ENCODE data around the gene LRRC8E.
"Not testable (repeated sequence)": the region's sequence is repeated elsewhere in the genome, so short reads cannot be mapped to it uniquely, and the experiment has no call there.

Gene LRRC8E

GRCh38 chr19:7855426-7856108 is 32.7 kb upstream of the LRRC8E start:
- no peak for DNase-seq

DNA sequence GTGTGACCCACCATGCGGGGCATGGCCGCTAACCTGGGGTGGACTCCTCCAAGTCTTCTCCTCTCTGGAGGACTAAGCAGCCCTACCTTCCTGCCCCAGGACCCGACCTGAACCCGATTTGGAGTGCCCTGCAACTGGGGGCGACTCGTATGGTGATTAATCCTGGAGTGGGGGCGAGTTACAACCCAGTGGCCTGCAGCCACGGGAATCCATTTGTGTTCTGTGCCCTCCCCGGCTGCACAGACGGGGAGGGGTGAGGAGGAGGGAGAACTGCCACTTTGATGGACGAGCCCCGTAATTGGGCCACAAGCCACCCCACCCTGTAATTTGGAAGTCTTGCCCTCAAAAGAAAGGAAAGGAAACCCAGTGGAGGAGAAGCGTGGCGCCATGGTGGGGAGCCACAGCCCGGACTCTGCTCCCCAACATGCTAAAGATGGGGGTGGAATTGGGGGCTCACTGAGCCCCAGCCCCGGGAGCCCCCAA is 32.2 kb upstream of the LRRC8E start:
- DNase-seq, result no peak

- DNase-seq, result no peak
These were observed 31.3 kb upstream of the LRRC8E start for GRCh38 chr19:7856679-7857663.

GRCh38 chr19:7857727-7858108 is 30.6 kb upstream of the LRRC8E start:
- DNase-seq, result no peak

GRCh38 chr19:7858109-7858770 is 30.1 kb upstream of the LRRC8E start:
- DNase-seq, result no peak

GRCh38 chr19:7859087-7859486 is 29.2 kb upstream of the LRRC8E start:
- DNase-seq, result not testable (repeated sequence)

DNA sequence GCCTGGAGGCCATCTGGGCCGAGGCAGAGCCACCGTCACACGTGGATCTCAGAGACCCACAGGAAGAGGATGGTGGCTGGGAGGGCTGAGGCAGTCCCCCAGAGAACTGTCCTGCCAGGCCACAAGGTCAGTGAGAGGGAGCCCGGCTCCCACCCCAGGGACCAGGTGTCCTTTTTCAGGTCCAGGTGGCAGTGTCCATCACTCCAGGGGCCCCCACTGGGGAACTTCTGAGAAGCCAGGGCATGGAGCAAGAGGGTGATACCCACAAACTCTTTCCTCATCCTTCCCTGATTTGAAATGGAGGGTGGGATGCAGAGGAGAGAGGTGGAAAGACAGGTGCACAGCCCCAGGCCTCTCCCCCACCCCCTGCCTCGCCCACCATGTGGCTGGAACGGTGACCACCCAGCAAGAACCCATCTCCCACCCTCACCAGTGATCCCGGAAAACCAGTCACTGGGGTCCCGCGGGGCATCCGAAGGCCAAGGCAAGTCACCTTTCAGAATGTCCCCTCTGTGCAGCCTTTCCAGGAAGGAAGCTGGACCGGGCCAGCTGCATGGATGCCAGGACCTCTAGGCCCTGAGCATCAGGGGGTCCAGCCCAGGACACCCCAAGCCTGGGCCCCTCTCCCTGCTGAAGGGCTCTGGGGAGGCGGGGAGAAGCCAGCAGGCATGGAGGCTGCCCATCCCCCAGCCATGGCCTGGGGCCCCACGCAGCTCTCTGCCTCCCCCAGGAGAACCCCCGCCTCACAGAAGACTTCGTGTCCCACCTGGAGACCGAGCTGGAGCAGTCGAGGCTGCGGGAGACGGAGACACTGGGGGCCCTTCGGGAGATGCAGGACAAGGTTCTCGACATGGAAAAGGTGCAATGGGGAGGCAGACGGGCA is 28.2 kb upstream of the LRRC8E start:
- no peak for DNase-seq

GRCh38 chr19:7860714-7861618 is 27.3 kb upstream of the LRRC8E start:
- no peak for DNase-seq

DNA sequence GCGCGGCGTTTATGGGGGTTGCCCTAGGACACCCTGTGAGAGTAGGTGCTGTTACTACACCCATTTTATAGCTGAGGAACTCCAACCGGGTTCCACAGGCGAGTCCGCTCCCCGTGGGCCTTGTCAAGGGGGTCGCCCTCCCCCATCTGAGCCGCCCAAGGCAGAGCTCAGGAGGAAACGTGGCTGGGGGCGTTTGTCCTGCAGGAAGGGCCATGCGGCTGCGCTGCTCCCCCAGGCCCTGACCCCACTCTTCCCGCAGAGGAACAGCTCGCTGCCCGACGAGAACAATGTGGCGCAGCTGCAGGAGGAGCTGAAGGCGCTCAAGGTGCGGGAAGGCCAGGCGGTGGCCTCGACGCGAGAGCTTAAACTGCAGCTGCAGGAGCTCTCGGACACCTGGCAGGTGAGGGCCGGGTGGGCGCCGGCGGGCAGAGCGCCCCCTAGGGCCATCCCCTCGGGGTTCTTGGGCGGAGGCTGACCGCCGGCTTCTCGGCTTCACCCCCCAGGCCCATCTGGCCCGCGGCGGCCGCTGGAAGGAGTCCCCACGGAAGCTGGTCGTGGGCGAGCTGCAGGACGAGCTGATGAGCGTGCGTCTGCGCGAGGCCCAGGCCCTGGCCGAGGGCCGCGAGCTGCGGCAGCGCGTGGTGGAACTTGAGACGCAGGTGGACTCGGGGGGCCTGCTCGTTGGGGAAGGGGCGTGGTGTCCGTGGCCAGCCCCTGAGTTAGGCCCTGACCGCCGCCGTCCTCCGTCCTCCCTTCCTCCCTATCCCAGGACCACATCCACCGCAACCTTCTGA is 26.5 kb upstream of the LRRC8E start:
- DNase-seq, result no peak

- no peak for DNase-seq
These were observed 25.8 kb upstream of the LRRC8E start for GRCh38 chr19:7862413-7862951.

DNA sequence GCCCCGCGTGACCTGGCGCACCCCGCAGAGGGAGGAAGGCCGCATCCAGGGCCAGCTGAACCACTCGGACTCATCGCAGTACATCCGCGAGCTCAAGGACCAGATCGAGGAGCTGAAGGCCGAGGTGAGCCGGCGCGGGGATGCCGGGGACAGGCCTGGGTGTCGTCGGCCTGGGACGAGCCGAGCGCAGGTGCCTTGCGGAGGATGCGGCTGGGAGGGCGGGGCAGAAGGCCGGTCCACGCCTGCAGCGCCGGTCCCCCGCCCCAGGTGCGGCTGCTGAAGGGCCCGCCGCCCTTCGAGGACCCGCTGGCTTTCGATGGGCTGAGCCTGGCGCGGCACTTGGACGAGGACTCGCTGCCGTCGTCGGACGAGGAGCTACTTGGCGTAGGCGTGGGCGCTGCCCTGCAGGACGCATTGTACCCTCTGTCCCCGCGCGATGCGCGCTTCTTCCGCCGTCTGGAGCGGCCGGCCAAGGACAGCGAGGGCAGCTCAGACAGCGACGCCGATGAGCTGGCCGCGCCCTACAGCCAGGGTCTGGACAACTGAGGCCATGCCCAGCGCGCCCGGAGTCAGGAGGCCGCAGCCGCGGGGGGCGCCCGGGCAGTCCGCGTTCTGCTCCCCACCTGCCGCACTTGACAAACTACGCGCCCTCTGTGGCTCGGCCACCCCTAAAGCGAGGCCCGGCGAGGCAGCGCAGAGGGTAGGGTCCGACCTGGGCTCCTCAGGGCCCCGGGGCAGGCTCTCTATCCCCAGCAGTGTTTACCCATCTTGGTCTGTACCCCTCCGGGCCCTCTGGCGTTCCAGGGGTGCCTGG is 24.9 kb upstream of the LRRC8E start:
- DNase-seq, result no peak

DNA sequence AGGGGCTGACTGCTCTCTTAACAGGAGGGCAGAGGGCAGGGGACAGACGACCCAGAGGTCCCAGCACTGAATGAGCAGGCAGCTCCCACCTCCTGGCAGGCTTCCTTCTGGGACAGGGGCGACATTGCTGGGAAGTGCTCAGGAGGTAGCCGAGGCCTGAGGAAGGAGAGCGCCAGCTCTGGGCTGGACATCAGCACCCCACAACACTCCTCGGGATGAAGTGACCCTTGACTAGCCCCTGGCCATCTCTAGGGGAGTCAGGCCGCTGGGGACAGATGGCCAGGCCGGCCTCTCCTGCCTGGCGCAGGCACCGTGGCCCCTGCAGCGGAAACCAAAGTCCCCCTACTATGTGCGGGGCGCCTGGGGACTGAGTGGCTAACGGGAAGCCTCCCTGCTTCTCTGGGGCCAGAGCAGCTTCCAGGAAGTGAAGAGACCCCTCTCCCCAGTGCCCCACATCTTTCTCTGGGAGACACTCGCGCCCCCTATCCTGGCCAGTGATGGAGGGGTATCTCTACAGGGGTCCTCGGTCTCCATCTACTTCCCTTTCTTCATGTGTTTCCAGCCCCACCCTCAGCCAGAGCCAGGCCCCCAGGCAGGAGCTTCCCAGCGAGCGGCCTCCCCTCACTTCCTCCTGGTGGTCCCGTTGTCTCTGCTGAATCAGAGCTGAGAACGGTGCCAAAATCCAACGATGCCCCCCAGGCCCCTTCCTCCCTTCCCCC is 24.2 kb upstream of the LRRC8E start:
- no peak for DNase-seq

GRCh38 chr19:7864690-7865074 is 23.6 kb upstream of the LRRC8E start:
- no peak for DNase-seq

DNA sequence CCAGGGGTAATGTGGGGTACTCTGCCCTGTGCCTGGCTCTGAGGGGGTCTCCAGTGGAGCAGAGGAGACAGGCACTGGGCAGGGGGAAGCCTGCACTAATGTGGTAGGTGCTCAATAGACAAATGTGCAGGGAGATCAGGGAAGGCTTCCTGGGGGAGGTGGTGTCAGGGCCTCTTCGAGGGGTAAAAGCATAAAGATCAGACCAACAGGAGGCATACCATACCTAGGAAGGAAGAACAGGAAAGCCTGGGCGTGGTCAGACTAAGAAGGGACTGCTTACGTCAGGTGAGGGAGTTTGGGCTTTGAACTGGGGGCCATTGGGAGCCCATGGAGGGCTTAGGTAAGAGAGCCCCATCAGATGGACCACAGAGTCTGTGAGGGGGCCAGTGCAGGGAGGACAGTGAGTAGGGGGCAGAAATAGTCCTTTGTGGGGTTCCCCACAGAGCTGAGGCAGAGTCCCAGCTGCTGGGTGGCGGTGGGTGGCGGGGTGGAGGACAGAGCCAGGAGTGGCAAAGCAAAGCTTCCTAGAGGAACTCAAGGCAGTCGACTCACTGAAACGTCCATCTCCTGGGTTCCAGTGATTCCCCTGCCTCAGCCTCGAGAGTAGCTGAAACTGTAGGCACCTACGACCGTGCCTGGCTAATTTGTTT is 22.9 kb upstream of the LRRC8E start:
- no peak for DNase-seq

GRCh38 chr19:7866399-7867091 is 21.8 kb upstream of the LRRC8E start:
- DNase-seq, result no peak

DNA sequence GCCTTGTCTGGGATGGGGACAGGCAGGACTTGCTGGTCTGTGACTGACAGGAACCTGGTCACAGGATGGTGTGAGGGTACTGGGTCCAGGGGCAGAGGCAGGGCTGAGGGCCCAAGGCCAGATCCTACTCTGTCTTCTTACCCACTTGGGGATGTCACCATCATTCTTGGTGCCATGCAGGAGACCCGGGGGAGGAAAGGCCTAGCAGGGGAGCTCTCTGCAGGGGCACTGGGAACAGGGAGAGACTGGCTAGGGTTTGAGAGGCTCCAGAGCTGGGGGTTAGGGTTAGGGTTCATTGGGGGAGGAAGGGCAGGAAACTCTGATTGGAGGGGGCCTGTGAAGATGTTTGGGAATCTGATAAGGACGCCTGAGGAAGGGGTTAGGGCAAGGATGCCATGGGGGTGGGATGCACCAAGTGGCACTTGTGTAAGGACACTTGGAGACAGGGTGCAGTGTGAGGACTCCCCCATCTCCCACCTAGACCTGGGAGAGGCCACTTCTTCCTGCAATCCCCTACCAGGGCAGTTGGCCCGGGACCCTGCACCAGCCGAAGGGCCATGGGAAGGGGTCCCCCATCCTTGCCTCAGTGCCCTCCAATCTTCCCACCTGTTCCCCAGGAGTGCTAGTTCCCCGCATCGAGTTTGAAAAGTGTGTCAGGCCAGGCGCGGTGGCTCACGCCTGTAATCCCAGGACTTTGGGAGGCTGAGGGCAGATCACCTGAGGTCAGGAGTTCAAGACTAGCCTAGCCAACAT is 21.0 kb upstream of the LRRC8E start:
- DNase-seq, result no peak

- DNase-seq, result peak; percentile 21
These were observed 20.0 kb upstream of the LRRC8E start for GRCh38 chr19:7868326-7868670.
